HepG2 (cell line): ENCODE results near the gene NFKB1.

Source experiments
- CBX1 ChIP-seq: IDR thresholded peaks from one replicate; pipeline ENCODE4 v1.6.1; 2016; ENCODE audit warnings: antibody characterized with exemption, low read depth
- DPF2 ChIP-seq: sonication (generic); formaldehyde crosslinking; IDR thresholded peaks from 2 replicates; pipeline ENCODE4 v1.4.0; 2020; ENCODE audit warnings: mild to moderate bottlenecking, low read depth, missing genetic modification reagents, borderline replicate concordance
- EZH2 ChIP-seq: conservative IDR thresholded peaks from 2 replicates; pipeline ENCODE4 v1.6.1; 2012; ENCODE audit warnings: mild to moderate bottlenecking, low read depth, low read length, moderate library complexity
- SIN3A ChIP-seq: IDR thresholded peaks from 2 replicates; pipeline ENCODE4 v1.6.1; 2011; ENCODE audit warnings: low read depth, mild to moderate bottlenecking, control low read depth, low read length, borderline replicate concordance
- TBX3 ChIP-seq: fragments of 450-650 bp; IDR thresholded peaks from 2 replicates; pipeline ENCODE4 v1.6.1; 2017; ENCODE audit warnings: antibody characterized with exemption, mild to moderate bottlenecking, inconsistent platforms, borderline replicate concordance
- TCF7L2 ChIP-seq: IDR thresholded peaks from 2 replicates; pipeline ENCODE4 v1.6.1; 2011; ENCODE audit warnings: mild to moderate bottlenecking, low read depth, low read length, moderate library complexity
- ZNF207 ChIP-seq: fragments of 450-650 bp; IDR thresholded peaks from 2 replicates; pipeline ENCODE4 v1.6.1; 2016; ENCODE audit warnings: antibody characterized with exemption, borderline replicate concordance
- ZNF367 ChIP-seq: sonication (generic); formaldehyde crosslinking; IDR thresholded peaks from 2 replicates; pipeline ENCODE4 v1.4.0; 2020; ENCODE audit warnings: missing genetic modification reagents, borderline replicate concordance
- ZNF616 ChIP-seq: sonication (generic); formaldehyde crosslinking; IDR thresholded peaks from 2 replicates; pipeline ENCODE4 v1.5.0; 2020; ENCODE audit warnings: low read depth, mild to moderate bottlenecking, missing genetic modification reagents
- TF ChIP-seq, protein P1 (sequence below): sonication (generic); formaldehyde crosslinking; IDR thresholded peaks from 2 replicates; pipeline ENCODE4 v1.4.0; 2020; ENCODE audit warnings: missing genetic modification reagents, mild to moderate bottlenecking, borderline replicate concordance
- TF ChIP-seq, protein P2 (sequence below), 2 experiments: sonication (generic) in 1 of 2; formaldehyde crosslinking in 1 of 2; IDR thresholded peaks; 2 replicates each; pipeline versions ENCODE4 v1.4.0 to v1.6.1; 2016 to 2020; ENCODE audit warnings: borderline replicate concordance in 1 of 2, low read depth in 1 of 2, mild to moderate bottlenecking in 1 of 2, missing genetic modification reagents in 1 of 2
- TF ChIP-seq, protein P3 (sequence below): sonication (generic); formaldehyde crosslinking; IDR thresholded peaks from 2 replicates; pipeline ENCODE4 v1.4.0; 2020; ENCODE audit warnings: mild to moderate bottlenecking, missing genetic modification reagents
- TF ChIP-seq, protein P4 (sequence below): sonication (generic); formaldehyde crosslinking; IDR thresholded peaks from 2 replicates; pipeline ENCODE4 v1.5.0; 2020; ENCODE audit warnings: mild to moderate bottlenecking, missing genetic modification reagents, moderate library complexity
- TF ChIP-seq, protein P5 (sequence below): sonication (generic); formaldehyde crosslinking; IDR thresholded peaks from 2 replicates; pipeline ENCODE4 v1.5.0; 2020; ENCODE audit warnings: missing genetic modification reagents

DNA sequence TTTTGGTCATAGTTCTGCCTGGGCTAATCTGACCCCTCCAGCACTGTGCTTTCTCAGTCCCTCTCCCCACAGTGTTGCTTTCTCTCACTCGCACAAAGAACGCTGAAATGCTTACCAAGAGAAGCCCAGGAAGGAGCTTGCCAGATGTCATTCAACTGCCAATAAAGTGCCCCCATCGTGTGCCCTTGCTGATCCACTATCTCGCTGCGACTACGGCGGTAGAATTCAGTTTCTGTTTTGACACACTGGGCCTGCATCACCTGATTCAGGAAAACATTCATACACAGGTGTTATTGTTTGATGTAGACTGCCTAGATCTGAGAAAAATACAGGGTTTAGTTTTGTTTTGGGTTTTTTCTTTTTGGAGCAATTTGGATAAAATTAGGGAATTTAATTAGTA lies 138.4 kb downstream of the NFKB1 start:
- TF ChIP-seq, protein P1, sequence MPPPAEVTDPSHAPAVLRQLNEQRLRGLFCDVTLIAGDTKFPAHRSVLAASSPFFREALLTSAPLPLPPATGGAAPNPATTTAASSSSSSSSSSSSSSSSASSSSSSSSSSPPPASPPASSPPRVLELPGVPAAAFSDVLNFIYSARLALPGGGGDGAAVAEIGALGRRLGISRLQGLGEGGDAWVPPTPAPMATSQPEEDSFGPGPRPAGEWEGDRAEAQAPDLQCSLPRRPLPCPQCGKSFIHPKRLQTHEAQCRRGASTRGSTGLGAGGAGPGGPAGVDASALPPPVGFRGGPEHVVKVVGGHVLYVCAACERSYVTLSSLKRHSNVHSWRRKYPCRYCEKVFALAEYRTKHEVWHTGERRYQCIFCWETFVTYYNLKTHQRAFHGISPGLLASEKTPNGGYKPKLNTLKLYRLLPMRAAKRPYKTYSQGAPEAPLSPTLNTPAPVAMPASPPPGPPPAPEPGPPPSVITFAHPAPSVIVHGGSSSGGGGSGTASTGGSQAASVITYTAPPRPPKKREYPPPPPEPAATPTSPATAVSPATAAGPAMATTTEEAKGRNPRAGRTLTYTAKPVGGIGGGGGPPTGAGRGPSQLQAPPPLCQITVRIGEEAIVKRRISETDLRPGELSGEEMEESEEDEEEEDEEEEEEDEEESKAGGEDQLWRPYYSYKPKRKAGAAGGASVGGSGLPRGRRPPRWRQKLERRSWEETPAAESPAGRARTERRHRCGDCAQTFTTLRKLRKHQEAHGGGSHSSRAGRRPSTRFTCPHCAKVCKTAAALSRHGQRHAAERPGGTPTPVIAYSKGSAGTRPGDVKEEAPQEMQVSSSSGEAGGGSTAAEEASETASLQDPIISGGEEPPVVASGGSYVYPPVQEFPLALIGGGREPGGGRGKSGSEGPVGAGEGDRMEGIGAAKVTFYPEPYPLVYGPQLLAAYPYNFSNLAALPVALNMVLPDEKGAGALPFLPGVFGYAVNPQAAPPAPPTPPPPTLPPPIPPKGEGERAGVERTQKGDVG: no peak
- TF ChIP-seq ZNF616 (CRISPR knock-in tag) (no peak), ZNF367 (CRISPR knock-in tag) (no peak), TCF7L2 (no peak), ZNF207 (no peak), TBX3 (no peak), DPF2 (CRISPR knock-in tag) (no peak), SIN3A (no peak), EZH2 (no peak), CBX1 (no peak)
- TF ChIP-seq, protein P2, sequence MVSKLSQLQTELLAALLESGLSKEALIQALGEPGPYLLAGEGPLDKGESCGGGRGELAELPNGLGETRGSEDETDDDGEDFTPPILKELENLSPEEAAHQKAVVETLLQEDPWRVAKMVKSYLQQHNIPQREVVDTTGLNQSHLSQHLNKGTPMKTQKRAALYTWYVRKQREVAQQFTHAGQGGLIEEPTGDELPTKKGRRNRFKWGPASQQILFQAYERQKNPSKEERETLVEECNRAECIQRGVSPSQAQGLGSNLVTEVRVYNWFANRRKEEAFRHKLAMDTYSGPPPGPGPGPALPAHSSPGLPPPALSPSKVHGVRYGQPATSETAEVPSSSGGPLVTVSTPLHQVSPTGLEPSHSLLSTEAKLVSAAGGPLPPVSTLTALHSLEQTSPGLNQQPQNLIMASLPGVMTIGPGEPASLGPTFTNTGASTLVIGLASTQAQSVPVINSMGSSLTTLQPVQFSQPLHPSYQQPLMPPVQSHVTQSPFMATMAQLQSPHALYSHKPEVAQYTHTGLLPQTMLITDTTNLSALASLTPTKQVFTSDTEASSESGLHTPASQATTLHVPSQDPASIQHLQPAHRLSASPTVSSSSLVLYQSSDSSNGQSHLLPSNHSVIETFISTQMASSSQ (IDR thresholded peaks at IDR 0.05; ENCODE audit: low read depth): no peak
- TF ChIP-seq, protein P2 (CRISPR knock-in tag; IDR thresholded peaks at IDR 0.05; ENCODE audit: borderline replicate concordance): no peak
- TF ChIP-seq, protein P3, sequence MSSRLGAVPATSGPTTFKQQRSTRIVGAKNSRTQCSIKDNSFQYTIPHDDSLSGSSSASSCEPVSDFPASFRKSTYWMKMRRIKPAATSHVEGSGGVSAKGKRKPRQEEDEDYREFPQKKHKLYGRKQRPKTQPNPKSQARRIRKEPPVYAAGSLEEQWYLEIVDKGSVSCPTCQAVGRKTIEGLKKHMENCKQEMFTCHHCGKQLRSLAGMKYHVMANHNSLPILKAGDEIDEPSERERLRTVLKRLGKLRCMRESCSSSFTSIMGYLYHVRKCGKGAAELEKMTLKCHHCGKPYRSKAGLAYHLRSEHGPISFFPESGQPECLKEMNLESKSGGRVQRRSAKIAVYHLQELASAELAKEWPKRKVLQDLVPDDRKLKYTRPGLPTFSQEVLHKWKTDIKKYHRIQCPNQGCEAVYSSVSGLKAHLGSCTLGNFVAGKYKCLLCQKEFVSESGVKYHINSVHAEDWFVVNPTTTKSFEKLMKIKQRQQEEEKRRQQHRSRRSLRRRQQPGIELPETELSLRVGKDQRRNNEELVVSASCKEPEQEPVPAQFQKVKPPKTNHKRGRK: no peak
- TF ChIP-seq, protein P4, sequence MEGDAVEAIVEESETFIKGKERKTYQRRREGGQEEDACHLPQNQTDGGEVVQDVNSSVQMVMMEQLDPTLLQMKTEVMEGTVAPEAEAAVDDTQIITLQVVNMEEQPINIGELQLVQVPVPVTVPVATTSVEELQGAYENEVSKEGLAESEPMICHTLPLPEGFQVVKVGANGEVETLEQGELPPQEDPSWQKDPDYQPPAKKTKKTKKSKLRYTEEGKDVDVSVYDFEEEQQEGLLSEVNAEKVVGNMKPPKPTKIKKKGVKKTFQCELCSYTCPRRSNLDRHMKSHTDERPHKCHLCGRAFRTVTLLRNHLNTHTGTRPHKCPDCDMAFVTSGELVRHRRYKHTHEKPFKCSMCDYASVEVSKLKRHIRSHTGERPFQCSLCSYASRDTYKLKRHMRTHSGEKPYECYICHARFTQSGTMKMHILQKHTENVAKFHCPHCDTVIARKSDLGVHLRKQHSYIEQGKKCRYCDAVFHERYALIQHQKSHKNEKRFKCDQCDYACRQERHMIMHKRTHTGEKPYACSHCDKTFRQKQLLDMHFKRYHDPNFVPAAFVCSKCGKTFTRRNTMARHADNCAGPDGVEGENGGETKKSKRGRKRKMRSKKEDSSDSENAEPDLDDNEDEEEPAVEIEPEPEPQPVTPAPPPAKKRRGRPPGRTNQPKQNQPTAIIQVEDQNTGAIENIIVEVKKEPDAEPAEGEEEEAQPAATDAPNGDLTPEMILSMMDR: no peak
- TF ChIP-seq, protein P5, sequence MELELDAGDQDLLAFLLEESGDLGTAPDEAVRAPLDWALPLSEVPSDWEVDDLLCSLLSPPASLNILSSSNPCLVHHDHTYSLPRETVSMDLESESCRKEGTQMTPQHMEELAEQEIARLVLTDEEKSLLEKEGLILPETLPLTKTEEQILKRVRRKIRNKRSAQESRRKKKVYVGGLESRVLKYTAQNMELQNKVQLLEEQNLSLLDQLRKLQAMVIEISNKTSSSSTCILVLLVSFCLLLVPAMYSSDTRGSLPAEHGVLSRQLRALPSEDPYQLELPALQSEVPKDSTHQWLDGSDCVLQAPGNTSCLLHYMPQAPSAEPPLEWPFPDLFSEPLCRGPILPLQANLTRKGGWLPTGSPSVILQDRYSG: no peak
